HG02798 (cell line): ENCODE measurements around the gene SLC39A1.
"Not testable (repeated sequence)": the region's sequence is repeated elsewhere in the genome, so short reads cannot be mapped to it uniquely, and the experiment has no call there.

ENCODE experiments used
- ATAC-seq: cut with Tn5 transposase; IDR thresholded peaks from one replicate; pipeline ENCODE4 v1.9.1; 2021; ENCODE audit warnings: mild to moderate bottlenecking; ENCODE audit not compliant: unreplicated experiment, poor library complexity

The SLC39A1 gene

GRCh38 chr1:153963030-153963849, at the start of gene SLC39A1:
Gene SLC39A1, minus strand, starts transcription at chr1:153963537. Its CDS starts 822 bp downstream, at chr1:153962715.
- peak; percentile 61 for ATAC-seq

GRCh38 chr1:154012543-154012942, 49.2 kb upstream of the SLC39A1 start:
- not testable (repeated sequence) for ATAC-seq

- ATAC-seq, result no peak
Observed at GRCh38 chr1:154012129-154012528, 48.8 kb upstream of the SLC39A1 start.

- ATAC-seq, result no peak
Observed at GRCh38 chr1:154006136-154006535, 42.8 kb upstream of the SLC39A1 start.

GRCh38 chr1:154000420-154000819, 37.1 kb upstream of the SLC39A1 start:
- ATAC-seq, result no peak

GRCh38 chr1:153996882-153997281, 33.5 kb upstream of the SLC39A1 start:
- not testable (repeated sequence) for ATAC-seq

- ATAC-seq, result no peak
Observed at GRCh38 chr1:153995640-153996039, 32.3 kb upstream of the SLC39A1 start.

- no peak for ATAC-seq
Observed at GRCh38 chr1:153995202-153995601, 31.9 kb upstream of the SLC39A1 start.

GRCh38 chr1:153991806-153992205, 28.5 kb upstream of the SLC39A1 start:
- ATAC-seq, result no peak

- no peak for ATAC-seq
Observed at GRCh38 chr1:153991151-153991630, 27.9 kb upstream of the SLC39A1 start.

- ATAC-seq, result peak; percentile 81
Observed at GRCh38 chr1:153990468-153991150, 27.3 kb upstream of the SLC39A1 start, which contains the start of gene RPS27. Gene RPS27, plus strand, starts transcription at chr1:153990762. Its CDS starts 35 bp downstream, at chr1:153990797.

GRCh38 chr1:153987621-153988020, 24.3 kb upstream of the SLC39A1 start:
- ATAC-seq, result no peak

GRCh38 chr1:153985941-153986761, 22.8 kb upstream of the SLC39A1 start, which contains the start of gene RAB13:
Gene RAB13, minus strand, starts transcription at chr1:153986339. Its CDS starts 103 bp downstream, at chr1:153986236.
- ATAC-seq, result no peak

GRCh38 chr1:153985341-153985912, 22.1 kb upstream of the SLC39A1 start:
- ATAC-seq, result no peak

GRCh38 chr1:153984123-153984894, 21.0 kb upstream of the SLC39A1 start:
- no peak for ATAC-seq

- not testable (repeated sequence) for ATAC-seq
Observed at GRCh38 chr1:153981735-153982134, 18.4 kb upstream of the SLC39A1 start.

- ATAC-seq, result not testable (repeated sequence)
Observed at GRCh38 chr1:153979091-153979490, 15.8 kb upstream of the SLC39A1 start.

GRCh38 chr1:153978274-153978909, 15.1 kb upstream of the SLC39A1 start:
- ATAC-seq, result no peak
